ENCODE measurements around the gene CEACAM19.

- TF ChIP-seq SUZ12 (IDR thresholded peaks at IDR 0.05; ENCODE audit: extremely low read depth, insufficient read depth, insufficient read length) (no peak), YY1 (IDR thresholded peaks at IDR 0.05; ENCODE audit: insufficient read depth, insufficient read length) (no peak)
These were observed 36.5 kb downstream of the CEACAM19 start for GRCh38 chr19:44707794-44708193.

All from NT2/D1 (cell line).